GM12874 (cell line): Measurements from ENCODE around the gene USF2.

Experiments
- TF ChIP-seq, protein P1 (sequence below): IDR thresholded peaks from 2 replicates; pipeline ENCODE4 v1.5.1; 2011; ENCODE audit warnings: low read depth, mild to moderate bottlenecking, control low read depth, low read length, moderate library complexity; ENCODE audit not compliant: insufficient read depth

USF2 gene

GRCh38 chr19:35257113-35257461 is 11.7 kb upstream of the USF2 start:
- TF ChIP-seq, protein P1, sequence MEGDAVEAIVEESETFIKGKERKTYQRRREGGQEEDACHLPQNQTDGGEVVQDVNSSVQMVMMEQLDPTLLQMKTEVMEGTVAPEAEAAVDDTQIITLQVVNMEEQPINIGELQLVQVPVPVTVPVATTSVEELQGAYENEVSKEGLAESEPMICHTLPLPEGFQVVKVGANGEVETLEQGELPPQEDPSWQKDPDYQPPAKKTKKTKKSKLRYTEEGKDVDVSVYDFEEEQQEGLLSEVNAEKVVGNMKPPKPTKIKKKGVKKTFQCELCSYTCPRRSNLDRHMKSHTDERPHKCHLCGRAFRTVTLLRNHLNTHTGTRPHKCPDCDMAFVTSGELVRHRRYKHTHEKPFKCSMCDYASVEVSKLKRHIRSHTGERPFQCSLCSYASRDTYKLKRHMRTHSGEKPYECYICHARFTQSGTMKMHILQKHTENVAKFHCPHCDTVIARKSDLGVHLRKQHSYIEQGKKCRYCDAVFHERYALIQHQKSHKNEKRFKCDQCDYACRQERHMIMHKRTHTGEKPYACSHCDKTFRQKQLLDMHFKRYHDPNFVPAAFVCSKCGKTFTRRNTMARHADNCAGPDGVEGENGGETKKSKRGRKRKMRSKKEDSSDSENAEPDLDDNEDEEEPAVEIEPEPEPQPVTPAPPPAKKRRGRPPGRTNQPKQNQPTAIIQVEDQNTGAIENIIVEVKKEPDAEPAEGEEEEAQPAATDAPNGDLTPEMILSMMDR = no peak

DNA sequence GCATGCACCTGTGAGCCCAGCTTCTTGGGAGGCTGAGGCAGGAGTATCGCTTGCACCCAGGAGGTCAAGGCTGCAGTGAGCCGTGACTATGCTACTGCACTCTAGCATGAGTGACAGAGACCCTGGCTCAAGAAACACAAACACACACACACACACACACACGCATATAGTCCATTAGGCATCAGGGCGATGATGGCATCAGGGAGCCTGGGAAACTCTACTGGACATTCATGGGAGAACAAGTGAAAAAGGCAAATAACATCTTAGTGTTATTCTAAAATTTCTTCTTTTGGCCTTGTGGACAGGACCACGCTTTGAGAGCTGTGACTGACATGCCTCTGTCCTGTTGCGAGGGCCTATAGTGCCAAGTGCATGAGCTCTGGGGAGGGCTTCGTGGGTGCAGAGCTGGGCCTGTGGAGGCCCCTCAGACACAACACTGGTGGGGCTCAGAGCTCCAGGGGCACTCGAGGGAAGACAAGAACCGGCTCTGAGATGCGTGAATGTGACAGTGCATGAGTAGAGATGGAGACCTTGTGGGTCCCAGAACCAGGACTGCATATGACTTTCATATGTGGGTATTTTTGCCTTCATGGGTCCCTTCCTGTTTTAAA is 8.0 kb upstream of the USF2 start:
- TF ChIP-seq, protein P1 = no peak

GRCh38 chr19:35261356-35262100 is 7.2 kb upstream of the USF2 start:
- TF ChIP-seq, protein P1 = no peak

DNA sequence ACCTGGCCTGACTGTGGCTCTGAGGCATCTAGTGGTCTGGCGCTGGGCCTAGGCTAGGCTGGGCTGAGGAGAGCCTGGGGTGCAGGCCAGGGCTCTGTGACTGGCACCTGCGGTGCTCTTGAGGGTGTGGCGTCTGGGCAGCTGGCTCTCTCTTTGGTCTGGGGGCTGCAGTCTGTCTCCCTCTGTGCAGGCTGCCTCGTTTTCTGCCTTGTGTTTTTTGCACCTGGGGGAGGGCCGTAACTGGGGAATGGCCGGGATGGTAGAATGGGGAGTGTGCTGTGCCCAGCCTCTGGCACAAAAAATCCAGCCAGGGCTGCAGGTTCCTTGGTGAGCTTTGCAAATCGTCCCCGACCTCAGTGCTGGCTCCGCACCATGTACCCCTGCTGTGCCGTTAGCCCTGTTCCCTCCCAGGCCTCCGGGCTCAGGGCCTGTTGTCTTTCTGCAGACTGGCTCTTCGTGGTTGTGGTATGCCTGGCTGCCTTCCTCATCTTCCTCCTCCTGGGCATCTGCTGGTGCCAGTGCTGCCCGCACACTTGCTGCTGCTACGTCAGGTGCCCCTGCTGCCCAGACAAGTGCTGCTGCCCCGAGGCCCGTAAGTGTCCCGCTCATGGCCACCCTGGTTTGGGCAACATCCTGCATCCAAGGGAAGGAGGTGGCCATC is 6.5 kb upstream of the USF2 start:
- TF ChIP-seq, protein P1 = no peak

- TF ChIP-seq, protein P1 = no peak
Measured at GRCh38 chr19:35264268-35265125, 4.3 kb upstream of the USF2 start.

DNA sequence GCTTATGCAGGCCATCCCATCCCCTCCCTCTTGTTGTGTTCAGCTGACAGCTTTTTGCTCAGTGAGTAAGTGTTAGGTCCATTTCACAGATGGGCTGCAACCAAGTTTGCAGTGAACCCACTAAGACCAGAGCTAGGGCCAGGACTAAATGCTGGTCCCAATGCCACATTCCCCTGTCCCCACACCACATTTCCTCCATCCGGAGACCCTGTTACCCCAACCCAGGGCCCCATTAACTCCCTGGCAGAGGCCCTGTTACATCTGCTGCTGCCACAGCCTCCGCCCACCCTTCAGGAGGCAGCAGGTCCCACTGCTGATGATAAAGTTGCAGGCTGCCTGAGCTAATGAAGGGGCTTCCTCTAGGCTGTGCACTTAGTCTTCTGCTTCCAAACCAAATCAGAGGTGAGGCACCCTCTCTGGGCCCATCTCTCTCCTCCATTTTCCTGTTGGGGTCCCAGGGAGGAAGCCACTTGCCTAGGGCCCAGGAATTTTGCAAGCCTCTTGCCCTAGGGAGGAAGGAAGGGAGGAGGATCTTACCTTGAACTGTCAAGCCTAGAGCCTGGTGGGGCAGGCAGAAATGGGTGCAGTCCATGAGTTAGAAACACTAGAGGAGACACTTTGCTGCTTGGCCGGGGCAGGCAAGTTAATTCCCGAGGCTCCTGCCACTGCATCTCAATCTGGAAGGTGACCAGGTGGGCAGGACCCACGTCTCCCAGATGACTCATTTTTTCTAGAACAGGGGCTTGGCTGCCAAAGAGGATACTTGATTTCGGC is 3.4 kb upstream of the USF2 start:
- TF ChIP-seq, protein P1 = no peak
